HG02571 (cell line): Measurements from ENCODE around the gene DACH1.

ENCODE experiments used
- ATAC-seq: cut with Tn5 transposase; IDR thresholded peaks from one replicate; pipeline ENCODE4 v1.9.1; 2021; ENCODE audit warnings: mild to moderate bottlenecking, moderate library complexity; ENCODE audit not compliant: unreplicated experiment

The DACH1 gene

GRCh38 chr13:71437704-71438103, 429.3 kb downstream of the DACH1 start:
- no peak for ATAC-seq

DNA sequence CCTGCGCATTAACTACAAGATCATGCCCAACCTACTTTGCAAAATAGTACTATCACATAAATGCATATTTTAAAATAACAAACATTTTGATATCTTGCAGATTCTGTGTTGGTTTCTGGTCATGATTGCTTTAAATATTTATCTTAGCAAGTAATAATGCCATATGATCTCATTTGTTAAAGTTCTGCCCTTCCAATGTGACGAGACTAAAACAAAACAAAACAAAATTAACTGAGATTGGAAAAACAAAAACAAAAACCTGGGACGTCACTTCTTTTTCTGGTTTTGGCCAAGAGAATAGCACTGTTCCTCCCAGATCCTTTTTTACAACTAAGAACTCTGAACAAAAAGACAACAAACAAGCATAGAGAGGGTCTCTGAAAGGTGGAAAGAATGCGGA, 436.3 kb downstream of the DACH1 start:
- no peak for ATAC-seq

DNA sequence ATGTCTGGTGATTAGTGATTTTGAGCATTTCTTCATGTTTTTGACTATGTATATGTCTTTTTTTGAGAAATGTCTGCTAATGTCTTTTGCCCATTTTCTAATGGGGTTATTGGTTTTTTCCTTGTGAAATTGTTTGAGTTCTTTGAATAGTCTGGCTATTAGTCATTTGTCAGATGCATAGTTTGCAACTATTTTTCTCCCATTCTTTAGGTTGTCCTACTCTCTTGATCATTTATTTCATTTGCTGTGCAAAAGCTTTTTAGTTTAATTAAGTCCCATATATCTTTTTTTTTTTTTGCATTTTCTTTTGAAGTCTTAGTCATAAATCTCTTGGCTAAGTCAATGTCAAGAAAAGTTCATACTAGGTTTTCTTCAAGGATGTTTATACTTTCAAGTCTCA, 449.8 kb downstream of the DACH1 start:
- ATAC-seq: no peak

DNA sequence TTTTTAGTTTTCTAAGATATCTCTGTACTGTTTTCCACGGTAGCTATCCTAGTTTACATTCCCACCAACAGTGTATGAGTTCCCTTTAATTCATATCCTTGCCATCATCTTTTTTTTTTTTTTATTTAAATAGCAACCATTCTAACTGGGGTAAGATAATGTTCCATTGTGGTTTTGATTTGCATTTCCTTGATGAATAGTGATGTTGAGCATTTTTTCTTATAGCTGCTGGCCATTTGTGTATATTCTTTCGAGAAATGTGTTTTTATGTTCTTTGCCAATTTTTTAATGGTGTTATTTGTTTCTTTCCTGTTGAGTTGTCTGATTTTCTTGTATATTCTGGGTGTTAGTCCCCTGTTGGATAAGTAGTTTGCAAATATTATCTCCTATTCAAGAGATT, 454.8 kb downstream of the DACH1 start:
- no peak for ATAC-seq

- ATAC-seq: no peak
Observed at GRCh38 chr13:71408416-71408815, 458.6 kb downstream of the DACH1 start.

DNA sequence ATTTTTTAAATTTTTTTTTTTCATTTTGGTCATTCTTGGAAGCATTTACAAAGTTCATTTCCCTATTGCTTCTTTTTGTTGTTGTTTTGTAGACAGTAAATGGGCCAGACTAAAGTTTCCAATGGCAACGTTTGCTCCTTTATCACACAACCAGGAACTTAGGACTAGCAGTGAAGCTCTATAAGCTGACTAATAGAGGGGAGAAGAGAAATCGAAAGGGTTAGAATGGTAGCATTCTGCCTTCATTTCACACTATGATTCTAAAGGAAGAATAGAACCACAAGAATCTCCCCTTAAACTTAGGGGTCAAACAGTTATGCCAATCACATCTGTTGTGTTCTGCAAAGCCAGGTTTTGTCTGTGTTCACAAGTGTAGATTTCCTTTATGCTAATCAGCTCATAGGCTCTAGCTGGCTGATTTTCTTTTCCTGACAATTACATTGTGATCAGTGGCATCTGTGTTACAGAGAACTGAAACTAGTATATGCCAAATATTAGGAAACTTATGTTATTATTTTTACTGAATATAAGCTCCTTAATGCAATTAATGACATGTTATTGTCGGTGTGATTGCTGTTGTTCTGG, 467.3 kb downstream of the DACH1 start:
- no peak for ATAC-seq

DNA sequence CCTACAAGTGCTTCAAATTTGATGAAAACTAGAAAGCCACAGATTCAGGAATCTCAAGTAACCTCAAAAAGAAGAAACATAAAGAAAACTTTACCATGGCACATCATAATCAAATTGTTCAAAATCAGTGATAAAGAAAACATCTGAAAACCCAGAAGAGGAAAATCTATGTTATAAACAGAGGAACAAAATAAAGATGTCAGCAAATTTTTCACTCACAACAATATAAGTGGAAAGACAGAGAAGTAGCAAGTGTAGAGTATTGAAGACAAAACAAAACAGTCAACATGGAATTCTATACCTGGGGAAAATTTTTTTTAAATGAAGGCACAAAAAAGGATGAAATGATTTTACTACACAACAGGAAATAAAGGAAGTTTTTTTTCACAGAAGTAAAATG, 470.9 kb downstream of the DACH1 start:
- ATAC-seq: no peak

DNA sequence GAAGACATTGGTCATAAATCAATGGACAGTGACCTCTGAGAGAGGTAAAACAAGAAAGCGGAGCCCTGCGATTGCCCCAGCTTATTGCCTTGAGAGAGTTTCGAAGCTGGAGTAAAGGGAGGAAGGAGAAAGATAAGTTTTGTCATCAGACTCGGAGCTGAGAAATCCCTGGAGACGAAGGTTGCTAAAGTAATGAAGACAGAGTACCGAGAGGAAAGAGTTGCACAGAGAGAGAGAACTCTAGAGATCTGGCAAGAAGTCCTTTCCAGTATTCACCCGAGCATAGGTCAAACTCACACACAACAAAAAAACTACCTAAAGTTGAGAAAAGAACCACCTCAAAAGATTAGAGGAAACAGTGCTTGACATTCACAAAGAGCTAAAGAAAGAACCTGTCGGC, 472.0 kb downstream of the DACH1 start:
- no peak for ATAC-seq

GRCh38 chr13:71394176-71394575, 472.8 kb downstream of the DACH1 start:
- ATAC-seq: no peak
